Stromal cell of bone marrow (primary cell): ENCODE measurements around the gene TTLL6.
A peak's percentile ranks its signal among the peaks of the same experiment; 100 is the strongest.

Source experiments
- DNase-seq: peaks from one replicate; pipeline ENCODE4 v3.0.0-alpha.2; 2012; ENCODE audit warnings: low read depth

The TTLL6 gene

DNA sequence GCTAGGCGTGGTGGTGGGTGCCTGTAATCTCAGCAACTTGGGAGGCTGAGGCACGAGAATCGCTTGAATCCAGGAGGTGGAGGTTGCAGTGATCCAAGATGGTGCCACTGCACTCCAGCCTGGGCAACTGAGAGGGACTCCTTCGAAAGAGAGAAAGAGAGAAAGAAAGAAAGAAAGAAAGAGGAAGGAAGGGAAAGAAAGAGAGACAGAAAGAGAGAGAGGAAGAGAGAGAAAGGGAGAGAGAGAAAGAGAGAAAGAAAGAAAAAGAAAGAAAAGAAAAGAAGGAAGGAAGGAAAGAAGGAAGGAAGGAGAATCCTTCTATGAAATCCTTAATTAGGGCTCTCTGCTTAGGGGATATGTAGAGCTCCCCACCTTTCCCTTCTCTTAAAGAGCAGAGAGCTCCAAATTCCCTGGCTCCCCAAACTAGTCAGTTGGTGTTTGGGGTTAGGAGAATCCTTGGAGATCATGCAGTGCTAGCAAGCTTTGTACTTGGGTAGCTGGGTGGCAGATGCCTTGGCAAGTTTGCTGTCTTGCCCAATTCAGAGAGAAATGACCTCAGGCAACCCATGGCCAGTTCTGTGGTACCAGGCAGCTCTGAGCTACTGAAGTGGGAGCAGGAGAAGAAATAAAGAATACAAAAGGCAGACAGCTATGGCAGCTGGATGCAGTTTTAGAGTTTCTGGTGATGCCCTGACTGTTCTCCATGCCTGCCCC, 79.5 kb downstream of the TTLL6 start:
- DNase-seq: no peak

DNA sequence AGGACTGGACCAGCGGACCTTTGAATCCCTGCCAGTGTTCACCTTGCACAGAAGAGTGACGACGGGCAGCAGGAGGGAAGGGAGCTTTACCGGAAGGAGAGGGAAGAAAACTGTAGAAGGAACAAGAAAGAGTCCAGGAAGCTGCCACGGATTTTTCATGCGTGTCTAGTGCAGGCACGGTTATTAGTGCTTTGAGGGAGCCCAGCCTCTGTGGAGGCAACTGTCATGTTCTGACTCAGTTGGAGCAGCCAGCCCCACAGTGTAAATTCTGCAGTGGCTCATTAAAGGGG, 82.0 kb downstream of the TTLL6 start:
- DNase-seq: no peak

DNA sequence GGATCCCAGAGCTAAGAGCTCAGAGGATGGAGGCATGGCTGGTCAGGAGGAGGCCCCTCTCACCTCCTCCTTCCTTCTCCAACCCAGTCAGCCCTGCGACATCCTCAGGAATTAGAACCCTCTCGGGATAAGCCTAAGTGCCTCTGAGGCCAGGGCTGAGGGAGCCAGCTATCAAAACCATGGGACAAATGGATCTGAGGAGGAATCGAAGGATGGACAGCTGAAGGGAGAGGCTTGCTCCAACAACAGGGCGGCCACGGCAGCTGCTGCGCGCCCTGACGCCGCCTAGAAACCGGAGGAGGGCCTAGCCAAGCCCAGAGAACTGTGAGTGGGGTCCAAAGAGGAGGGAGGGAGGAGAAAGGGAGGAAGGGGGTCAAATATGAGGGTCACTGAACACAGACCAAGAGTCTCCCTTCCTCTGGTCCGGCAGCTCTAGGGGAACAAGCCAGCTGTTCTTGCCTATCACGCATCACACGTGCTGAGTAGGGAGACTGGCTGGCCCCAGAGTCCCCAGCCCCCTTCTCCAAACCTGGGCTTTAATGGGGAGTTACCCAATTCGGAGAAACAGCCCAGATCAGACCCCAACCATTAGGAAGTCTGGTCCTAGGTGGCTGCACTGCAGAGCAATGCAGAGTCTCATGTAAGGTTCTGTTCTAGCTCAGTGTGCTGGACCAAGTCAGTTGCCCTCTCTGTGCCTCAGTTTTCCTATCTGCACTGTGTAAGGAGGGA, 82.5 kb downstream of the TTLL6 start:
- DNase-seq: no peak

DNA sequence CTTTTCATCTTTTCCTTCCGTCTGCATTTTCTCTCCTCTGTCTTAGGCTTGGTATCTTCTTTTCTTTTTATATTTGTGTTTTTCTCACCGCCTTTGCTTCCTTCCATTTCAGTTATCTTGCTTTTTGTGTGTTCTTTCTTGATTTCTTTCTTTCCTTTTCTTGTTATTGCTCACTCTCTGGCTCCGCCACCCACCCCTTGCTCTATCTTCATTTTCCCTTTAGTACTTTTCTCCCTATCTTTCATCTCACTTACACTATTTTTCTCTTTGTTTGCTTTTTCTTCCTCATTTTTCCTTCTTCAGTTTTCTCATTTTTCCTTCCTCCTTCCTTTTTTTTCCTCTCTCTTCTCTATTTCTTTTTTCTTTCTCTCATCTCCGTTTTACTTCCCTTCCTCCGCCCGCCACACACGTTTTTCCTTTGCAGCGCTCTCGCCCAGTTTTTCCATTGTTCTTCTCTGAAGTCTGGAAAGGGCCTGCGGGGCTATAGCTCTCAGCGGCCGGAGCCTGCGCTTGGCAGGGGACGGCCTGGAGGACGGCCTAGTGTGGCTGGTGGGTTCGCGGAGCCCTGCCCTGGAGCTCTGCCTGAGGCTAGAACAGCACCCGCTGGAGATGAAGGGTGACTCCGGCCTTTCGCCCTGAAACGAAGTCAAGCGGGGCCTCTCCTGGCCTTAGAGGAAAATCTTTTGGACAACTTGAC, 83.2 kb downstream of the TTLL6 start:
- no peak for DNase-seq

DNA sequence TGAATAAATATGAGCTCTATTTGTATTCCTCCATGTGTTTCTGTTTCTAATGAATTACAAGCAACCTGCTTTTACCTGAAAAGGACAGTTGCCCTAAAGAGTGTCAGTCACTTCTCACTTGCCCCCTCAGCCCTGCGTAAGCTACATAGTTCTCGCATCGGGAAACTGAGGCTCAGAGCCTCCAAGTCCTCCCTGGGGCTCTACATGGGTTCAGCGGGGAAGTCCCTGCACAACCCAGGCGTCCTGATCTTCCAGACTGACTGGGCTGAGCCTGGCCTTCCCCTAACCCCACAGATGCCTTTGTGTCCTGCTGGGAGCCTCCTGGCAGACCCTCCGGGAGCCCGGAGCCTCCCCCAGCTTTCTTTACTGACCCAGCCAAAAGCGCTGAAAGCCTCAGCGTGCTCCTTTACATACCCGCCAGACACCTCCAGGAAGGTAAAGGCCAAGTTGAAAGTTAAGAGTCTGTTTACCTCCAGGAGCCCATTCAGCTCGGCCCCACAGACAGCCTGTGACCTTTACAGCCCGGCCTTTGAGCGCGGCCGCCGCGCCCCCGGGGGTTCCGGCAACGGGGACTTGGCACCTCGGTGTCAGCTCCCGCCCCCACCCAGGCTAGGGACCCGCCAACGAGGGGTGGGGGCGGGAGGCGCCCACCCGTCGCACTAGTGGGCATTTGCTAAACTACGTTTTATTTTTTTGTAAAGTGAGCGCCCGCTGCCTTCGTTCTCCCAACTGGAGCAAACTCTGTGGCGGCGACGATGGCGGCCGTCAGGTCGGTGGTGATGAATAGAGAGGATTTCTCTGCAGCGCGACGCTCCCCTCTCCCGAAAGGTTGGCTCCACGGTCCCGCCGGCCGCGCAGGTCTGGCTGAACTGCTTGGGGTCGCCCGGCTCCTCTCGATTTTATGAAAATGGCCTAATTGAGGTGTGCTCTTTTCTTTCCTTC, 84.1 kb downstream of the TTLL6 start:
- DNase-seq: no peak

DNA sequence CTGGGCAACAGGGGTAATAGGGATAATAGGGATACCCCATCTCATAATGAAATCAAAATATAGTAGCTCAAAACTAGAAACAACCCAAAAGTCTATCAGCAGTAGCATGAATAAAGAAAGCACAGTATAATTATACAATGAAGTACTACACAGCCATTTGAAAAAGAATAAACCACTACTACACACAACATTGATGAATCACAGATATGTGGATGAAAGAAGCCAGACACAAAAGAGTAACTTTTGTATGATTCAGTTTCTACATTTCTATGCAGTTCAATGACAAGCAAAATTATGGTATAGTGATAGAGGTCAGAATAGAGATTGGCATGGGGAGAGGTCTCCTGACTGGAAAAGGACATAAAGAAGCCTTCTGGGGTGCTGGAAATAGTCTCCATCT, 85.7 kb downstream of the TTLL6 start:
- DNase-seq: no peak

DNA sequence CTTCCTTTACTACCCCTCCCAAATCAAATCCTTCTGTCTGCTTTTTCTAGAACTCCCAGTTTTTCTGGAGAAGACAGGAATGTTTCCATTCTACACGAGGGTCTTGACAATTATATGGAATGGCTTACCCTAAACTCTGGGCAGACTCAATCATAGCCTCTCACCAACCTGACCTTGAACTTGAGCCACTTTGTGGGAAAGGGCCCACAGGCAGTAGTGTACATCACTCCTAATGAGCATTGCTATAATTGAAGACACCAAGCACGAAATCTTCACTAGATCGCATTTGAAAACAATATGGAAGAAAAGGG, 86.8 kb downstream of the TTLL6 start:
- no peak for DNase-seq

DNA sequence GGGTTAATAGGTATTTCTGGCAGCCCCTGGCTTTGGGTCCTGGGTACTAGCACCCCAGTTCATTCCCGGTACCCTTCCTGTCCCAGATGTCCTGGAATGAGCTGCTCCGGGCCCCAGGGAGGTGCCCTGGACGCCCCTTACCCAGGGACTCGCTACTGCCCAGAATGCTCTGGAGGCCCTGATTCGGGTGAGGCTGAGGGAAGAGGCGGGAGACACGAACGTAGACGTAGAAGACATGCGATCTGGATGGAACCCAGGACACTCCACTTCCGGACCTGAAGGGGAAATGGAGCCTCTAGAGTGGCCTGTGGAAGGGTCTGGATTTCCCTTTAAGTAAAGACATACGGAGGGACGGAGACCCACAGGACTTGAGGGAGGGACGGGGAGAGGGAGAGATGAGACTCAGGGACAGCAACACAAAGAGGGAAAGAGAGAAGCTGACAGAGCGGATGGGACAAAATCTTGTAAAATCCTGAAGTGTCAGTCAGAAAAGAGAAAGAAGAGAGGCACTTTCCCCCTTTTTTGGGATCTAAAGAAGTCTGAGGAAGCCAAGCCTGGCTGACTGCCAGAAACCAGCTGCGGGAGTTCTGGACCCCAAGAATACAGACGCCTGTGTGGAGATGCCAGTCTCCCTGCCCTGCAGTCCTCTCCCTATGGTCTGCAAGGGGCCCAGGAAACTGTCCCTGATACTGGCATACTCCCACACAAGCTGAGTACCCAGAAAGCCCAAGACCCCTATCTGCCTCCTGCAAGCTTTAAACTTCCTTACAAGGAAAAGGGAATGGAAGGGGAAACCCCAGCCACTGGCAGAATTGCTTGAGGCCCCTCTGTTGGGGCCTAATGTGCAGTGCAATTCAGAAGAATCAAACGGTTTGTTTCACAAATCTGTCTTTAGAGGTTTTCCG, 87.4 kb downstream of the TTLL6 start:
- DNase-seq: no peak

DNA sequence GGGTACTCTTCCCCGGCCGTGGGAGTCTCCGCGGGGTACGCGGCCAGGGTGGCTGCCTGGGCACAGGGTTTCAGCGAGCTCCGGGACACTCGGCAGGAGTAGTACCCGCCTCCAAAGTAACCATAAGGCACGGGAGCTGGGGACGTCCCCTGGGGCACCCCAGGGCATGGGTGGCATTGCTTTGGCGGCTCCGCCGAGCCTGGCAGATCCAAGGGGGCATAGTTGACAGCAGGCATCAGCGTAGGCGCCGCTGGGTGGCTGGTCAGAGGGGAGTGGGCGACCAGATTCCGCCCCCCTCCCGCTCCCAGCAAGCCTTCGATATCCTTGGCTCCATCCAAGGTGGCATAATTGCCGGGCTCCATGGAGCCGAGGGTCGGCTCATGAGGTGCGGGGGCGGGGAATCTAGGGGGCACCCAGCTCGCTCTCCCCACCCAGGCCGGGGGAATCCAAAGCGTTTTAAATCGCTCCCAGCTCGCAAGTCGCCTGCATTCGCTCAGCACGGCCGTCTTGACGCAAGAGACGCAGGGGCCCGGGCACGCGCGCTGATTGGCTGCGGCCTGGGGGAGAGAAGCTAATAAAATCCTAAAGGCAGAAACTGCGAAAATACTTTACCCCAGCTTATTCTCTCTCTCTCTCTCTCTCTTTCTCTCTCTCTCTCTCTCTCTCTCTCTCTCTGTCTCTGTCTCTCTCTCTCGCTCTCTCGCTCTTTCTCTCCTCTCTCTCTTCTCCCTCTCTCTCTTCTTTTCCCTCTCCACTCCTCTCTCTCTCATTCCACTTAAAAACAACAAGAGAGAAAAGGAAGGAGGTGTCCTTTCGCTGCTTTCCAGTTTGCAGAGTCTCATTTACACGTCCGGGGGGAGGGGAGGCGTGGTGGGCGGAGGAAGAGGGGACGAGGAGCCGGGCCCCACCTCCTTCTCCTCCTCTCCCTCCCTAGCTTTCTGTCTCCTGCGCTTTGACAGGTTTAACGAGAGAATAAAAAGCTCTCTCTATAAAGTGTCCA, 88.5 kb downstream of the TTLL6 start, which contains the start of gene HOXB13:
TSS of gene HOXB13 (minus strand) at position 519 of the 1,000 bp plus-strand sequence. CDS start at position 362, 157 bp downstream.
- DNase-seq: peak; percentile 6

DNA sequence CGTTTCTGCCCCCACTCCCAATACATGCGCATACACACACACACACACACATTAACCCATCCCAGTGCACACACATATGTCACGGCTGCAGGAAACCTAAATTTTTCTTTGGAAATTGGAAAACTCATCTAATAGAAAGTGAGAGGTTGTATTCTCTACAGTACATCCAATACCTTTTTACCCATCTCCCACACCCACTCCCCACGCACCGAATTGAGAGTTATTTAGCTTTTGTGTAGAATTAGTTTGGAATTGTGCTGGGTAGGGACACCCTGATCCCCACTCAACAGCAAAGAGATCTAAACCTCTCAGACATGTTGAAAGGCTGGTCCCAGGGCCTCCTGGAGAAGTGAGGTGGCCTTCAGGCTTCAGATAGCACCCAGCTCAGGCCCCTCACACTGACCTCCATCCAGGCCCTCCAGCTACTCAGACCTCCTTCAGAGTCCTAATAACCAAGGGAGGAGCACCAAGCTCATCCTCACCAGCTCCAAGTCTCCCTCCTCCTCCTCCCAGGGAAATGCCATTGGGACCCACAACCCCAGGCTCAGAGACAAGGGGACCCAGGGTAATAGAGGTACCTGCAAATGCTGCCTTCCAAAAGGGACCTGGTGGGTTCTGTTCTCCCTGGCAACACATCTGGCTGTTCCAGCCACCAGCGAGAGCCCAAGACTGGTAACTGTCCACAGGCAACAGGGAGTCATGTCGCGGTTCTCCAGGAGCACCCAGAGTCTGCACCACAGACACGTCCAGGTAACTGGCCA, 89.4 kb downstream of the TTLL6 start:
- DNase-seq: no peak

DNA sequence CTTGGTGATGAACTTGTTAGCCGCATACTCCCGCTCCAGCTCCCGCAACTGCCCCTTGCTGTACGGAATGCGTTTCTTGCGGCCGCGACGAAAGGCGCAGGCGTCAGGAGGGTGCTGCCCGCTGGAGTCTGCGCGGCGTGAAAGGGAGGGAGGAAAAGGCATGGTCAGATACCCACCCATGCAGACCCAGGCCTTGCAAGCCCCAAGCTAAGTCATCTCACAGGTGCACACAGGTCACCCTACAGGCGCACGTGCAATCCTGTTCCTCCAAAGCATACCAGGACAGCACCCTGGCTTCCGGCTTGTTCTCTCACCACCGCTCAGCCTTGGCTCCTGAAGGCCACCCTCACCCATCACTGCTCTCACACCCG, 90.1 kb downstream of the TTLL6 start:
- no peak for DNase-seq

DNA sequence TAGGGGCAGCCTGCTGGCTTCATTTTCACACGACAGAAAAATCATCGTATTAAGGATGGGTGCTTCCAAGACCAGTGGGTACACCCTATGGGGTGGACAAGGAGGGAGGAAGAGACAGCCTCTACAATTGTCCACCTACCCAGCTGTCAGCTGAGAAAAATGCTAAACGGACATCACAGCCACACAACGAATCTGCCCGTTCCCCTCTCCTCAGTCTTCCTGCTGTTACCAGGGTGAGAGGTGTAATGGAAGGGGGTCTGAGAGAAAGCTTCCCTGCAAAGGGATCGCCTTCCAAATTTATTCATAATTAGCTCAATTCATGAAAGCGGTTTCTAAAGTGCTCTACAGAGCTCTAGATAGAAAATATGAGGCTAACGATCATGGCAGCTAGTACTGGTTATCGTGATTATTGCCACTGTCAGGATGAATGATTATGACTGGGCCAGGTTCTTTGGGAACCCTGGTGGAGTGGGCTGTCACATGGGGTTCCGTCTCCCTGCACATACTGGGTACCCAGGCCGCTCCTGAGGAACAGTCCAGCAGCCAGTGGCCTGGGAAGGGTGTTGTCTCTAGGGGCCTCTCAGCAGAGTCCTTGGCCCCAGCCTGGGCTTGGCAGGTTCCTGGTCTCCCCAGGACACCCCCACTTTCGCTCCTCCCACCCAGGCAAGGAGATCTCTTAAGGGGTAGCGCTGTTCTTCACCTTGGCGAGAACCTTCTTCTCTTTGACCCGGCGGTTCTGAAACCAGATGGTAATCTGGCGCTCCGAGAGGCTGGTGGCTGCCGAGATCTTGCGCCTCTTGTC, 90.7 kb downstream of the TTLL6 start:
- DNase-seq: no peak

DNA sequence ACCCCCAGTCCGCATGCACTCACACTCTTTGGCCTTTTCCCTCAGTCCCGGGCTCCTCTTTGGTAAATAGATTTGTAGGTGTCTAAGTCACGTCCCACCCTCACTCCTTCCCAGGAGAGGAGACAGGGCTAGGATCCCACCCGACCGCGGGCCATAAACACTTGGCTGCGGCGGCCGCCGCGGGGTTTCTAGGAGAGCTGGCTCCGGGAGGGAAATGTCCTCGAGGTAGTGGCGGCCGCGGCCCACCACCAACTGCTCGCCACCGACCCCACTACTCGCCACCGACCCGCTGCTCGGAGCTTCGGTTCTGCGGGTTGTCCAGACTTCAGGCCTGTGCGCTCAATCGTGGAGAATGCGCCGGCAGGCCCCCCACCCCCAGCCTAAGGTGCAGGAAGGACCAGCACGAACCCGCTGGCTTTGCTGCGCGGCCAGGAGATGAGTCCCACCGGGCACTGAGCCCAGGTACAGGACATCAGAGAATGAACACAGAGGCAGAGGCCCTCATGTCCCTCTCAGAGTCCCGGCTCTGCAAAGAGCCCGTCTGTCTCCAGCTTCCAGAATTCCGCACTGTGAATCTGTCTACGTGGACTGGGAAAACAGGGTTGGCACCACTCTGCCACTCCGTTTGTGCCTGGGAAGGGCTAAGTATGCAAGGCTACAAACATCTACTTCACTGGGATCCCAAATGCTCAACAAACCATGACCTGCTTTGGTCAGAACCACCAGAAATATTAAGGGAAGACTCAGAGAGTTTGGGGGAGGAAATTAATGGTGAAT, 91.6 kb downstream of the TTLL6 start:
- DNase-seq: no peak

DNA sequence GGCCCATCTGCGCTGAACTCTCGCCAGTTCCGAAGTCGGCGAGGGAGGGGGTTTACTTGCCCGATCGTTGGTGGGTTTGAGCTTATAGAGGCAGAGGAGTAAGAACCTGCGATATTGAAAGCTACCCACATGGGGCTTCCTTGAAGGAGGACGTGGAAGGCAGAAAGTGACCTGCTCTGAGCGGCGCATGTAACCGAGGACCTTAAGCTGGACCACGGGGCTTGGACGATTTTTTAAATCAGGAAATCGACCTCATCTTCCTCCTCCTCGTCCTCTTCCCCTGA, 92.1 kb downstream of the TTLL6 start:
- no peak for DNase-seq

DNA sequence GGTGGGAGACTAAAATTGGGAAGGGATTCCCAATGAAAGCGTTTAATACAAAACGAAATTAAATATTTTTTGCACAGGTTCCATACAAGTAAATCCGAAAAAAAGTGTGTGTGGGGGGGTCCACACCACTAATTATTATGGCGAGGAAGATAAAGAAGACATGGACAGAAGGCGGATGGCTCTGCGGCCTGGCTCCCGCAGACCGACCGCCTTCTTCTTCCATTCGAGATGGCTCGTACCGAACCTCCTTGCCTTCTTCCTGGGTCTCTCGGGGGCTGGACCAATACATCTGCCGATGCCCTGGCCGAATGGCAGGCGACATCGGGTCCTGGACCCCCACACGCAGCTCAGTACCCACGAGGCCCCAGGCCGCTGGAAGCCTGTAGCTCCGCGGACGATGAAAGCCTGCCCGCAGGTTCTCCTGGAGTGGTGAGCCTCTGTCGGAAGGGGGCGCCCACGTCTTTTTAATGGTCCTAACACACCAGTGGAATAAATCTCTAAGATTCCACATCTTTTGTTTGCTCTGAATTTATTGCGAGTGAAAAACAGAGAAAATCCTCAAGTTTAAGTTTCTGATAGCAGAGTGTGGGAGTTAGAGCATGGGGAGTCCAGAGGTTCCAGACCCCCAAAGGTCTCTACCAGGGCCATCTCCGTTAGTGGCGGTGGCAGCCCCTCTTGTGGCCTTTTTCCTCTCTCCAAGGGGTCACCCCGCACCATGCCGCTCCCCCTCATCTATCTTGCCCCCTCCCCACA, 92.6 kb downstream of the TTLL6 start:
- DNase-seq: peak; percentile 60

DNA sequence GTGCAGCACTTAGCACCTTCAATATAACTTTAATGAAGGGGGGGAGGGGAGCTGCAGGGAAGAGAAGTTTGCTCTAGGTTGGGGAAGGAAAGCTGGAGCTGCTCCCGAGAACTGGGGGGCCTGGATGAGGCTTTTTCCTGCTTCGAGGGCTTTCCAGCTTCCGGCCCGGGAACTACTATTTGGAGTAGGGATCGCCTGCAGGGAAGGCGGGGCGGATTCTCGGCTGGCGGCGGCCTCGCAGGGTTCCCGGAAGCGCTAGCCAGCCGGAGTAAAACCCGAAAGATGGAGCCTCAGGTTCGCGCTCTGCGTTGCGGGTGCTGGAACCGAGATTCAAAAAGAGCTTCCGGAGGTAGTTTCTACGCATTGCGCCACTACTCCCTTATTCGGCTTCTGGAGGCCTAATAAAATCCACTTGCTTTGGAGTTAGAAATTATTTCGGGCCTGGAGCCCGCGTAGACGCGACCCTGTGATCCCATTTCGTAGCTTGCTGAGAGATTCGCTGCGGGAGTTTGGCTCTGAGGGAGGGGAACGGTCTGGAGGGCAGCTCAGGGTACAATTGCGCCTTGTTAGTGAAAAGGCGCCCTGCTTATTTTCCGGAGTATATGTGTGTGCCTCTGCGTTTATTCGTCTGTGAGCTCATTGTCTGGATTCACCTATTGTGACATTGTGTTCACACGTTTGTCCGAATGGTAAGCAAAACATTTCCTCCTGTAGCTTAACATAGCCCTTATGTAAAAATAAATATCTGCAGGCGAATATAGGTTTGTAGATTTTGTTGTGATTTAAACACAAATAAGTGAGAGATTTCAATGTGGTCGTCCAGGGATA, 93.4 kb downstream of the TTLL6 start:
- DNase-seq: no peak
